ENCODE measurements around the gene ELL3.

Gene ELL3

GRCh38 chr15:43799209-43799944 is 22.6 kb upstream of the ELL3 start:
- Histone ChIP-seq H3K4me3 (ENCODE audit: low read length in 2 of 2) (no peak overlapping the region), H3K14ac (ENCODE audit: low read length) (peak overlapping the region; percentile 14), H2BK12ac (ENCODE audit: low read length) (no peak overlapping the region), H3K9me3 (replicated peaks in 1 of 2; ENCODE audit: control insufficient read depth in 2 of 2, insufficient read depth in 1 of 2, low read depth in 1 of 2, low read length in 2 of 2) (no peaks in the 10 kb centered on the region), H3K9ac (ENCODE audit: low read depth, low read length, poor library complexity) (peak overlapping the region; percentile 38), H4K8ac (ENCODE audit: low read depth, low read length) (no peak overlapping the region), H4K91ac (ENCODE audit: low read depth, low read length, poor library complexity) (no peak overlapping the region), H3K27me3 (ENCODE audit: control insufficient read depth in 3 of 3, insufficient read depth in 3 of 3, low read depth in 1 of 3, low read length in 3 of 3) (no peaks in the 10 kb centered on the region), H2AK5ac (ENCODE audit: low read depth, low read length) (peak overlapping the region; percentile 12), H3K18ac (ENCODE audit: low read length) (peak overlapping the region; percentile 73), H3K4me2 (ENCODE audit: insufficient read depth, low read length, poor library complexity, severe bottlenecking) (no peak overlapping the region), H2BK120ac (ENCODE audit: low read depth, low read length) (no peak overlapping the region), H2BK5ac (ENCODE audit: low read length) (no peak overlapping the region), H3K4ac (ENCODE audit: low read length) (no peak overlapping the region), H3K23ac (ENCODE audit: low read depth, low read length, poor library complexity) (peak overlapping the region; percentile 52), H3K27ac (replicated peaks; ENCODE audit: low read length) (peak overlapping the region; percentile 86), H3K4me1 (ENCODE audit: control insufficient read depth in 2 of 2, insufficient read depth in 1 of 2, low read depth in 1 of 2, low read length in 2 of 2) (peaks cover 5 to 6% of the 10 kb centered on the region in 2 donors), H2AFZ (ENCODE audit: low read length) (no peak overlapping the region), H2BK15ac (ENCODE audit: low read length) (no peak overlapping the region), H3K79me1 (ENCODE audit: low read depth, low read length) (peaks cover 6% of the 10 kb centered on the region), H3K36me3 (replicated peaks in 1 of 2; ENCODE audit: control insufficient read depth in 2 of 2, insufficient read depth in 2 of 2, low read length in 2 of 2) (peaks cover 35 to 85% of the 10 kb centered on the region in 2 donors)
- no peak for DNase-seq (ENCODE audit: low spot score)
- no CpG with 5 or more reads among the region's 16 CpGs for WGBS, 2 donors (ENCODE audit: extremely low coverage in 2 of 2, insufficient read length in 2 of 2, insufficient replicate concordance in 1 of 2)

GRCh38 chr15:43796566-43796965 is 19.8 kb upstream of the ELL3 start:
- WGBS, 2 donors (ENCODE audit: extremely low coverage in 2 of 2, insufficient read length in 2 of 2, insufficient replicate concordance in 1 of 2) = no CpG with 5 or more reads among the region's 3 CpGs

GRCh38 chr15:43795997-43796396 is 19.2 kb upstream of the ELL3 start:
- H4K91ac ChIP-seq (ENCODE audit: low read depth, low read length, poor library complexity) = no peak overlapping the region
- H3K4ac ChIP-seq (ENCODE audit: low read length) = no peak overlapping the region
- no peak overlapping the region for H2BK5ac ChIP-seq (ENCODE audit: low read length)
- no peak overlapping the region for H2AK5ac ChIP-seq (ENCODE audit: low read depth, low read length)
- no peak overlapping the region for H3K14ac ChIP-seq (ENCODE audit: low read length)
- H3K36me3 ChIP-seq (replicated peaks in 1 of 2; ENCODE audit: control insufficient read depth in 2 of 2, insufficient read depth in 2 of 2, low read length in 2 of 2) = peaks cover 38 to 70% of the 10 kb centered on the region in 2 donors
- no peak overlapping the region for H2BK15ac ChIP-seq (ENCODE audit: low read length)
- H3K4me1 ChIP-seq (ENCODE audit: control insufficient read depth in 2 of 2, insufficient read depth in 1 of 2, low read depth in 1 of 2, low read length in 2 of 2) = peaks cover 15% of the 10 kb centered on the region in 2 donors
- DNase-seq (ENCODE audit: low spot score) = no peak
- no peak overlapping the region for H3K9ac ChIP-seq (ENCODE audit: low read depth, low read length, poor library complexity)
- H3K27me3 ChIP-seq (ENCODE audit: control insufficient read depth in 3 of 3, insufficient read depth in 3 of 3, low read depth in 1 of 3, low read length in 3 of 3) = no peaks in the 10 kb centered on the region
- H3K9me3 ChIP-seq (replicated peaks in 1 of 2; ENCODE audit: control insufficient read depth in 2 of 2, insufficient read depth in 1 of 2, low read depth in 1 of 2, low read length in 2 of 2) = no peaks in the 10 kb centered on the region
- H3K18ac ChIP-seq (ENCODE audit: low read length) = no peak overlapping the region
- H3K79me1 ChIP-seq (ENCODE audit: low read depth, low read length) = peaks cover 6% of the 10 kb centered on the region
- H3K23ac ChIP-seq (ENCODE audit: low read depth, low read length, poor library complexity) = no peak overlapping the region
- no peak overlapping the region for H2BK12ac ChIP-seq (ENCODE audit: low read length)
- no peak overlapping the region for H2AFZ ChIP-seq (ENCODE audit: low read length)
- H3K4me2 ChIP-seq (ENCODE audit: insufficient read depth, low read length, poor library complexity, severe bottlenecking) = no peak overlapping the region
- no peak overlapping the region for H4K8ac ChIP-seq (ENCODE audit: low read depth, low read length)
- H2BK120ac ChIP-seq (ENCODE audit: low read depth, low read length) = no peak overlapping the region
- no peak overlapping the region for H3K4me3 ChIP-seq (ENCODE audit: low read length in 2 of 2)
- H3K27ac ChIP-seq (replicated peaks; ENCODE audit: low read length) = no peak overlapping the region

More at GRCh38 chr15:43796566-43796965, 19.8 kb upstream of the ELL3 start:
- H3K9me3 ChIP-seq (replicated peaks in 1 of 2; ENCODE audit: control insufficient read depth in 2 of 2, insufficient read depth in 1 of 2, low read depth in 1 of 2, low read length in 2 of 2) = no peaks in the 10 kb centered on the region
- H2BK15ac ChIP-seq (ENCODE audit: low read length) = no peak overlapping the region
- no peak overlapping the region for H3K14ac ChIP-seq (ENCODE audit: low read length)
- peaks cover 6% of the 10 kb centered on the region for H3K79me1 ChIP-seq (ENCODE audit: low read depth, low read length)
- H2AK5ac ChIP-seq (ENCODE audit: low read depth, low read length) = no peak overlapping the region
- H3K9ac ChIP-seq (ENCODE audit: low read depth, low read length, poor library complexity) = no peak overlapping the region
- no peak for DNase-seq (ENCODE audit: low spot score)
- no peak overlapping the region for H3K4ac ChIP-seq (ENCODE audit: low read length)
- H2AFZ ChIP-seq (ENCODE audit: low read length) = no peak overlapping the region
- H4K8ac ChIP-seq (ENCODE audit: low read depth, low read length) = no peak overlapping the region
- no peak overlapping the region for H3K4me2 ChIP-seq (ENCODE audit: insufficient read depth, low read length, poor library complexity, severe bottlenecking)
- peaks cover 13 to 14% of the 10 kb centered on the region in 2 donors for H3K4me1 ChIP-seq (ENCODE audit: control insufficient read depth in 2 of 2, insufficient read depth in 1 of 2, low read depth in 1 of 2, low read length in 2 of 2)
- no peak overlapping the region for H2BK5ac ChIP-seq (ENCODE audit: low read length)
- peaks cover 38 to 76% of the 10 kb centered on the region in 2 donors for H3K36me3 ChIP-seq (replicated peaks in 1 of 2; ENCODE audit: control insufficient read depth in 2 of 2, insufficient read depth in 2 of 2, low read length in 2 of 2)
- H3K4me3 ChIP-seq (ENCODE audit: low read length in 2 of 2) = no peak overlapping the region
- H2BK12ac ChIP-seq (ENCODE audit: low read length) = no peak overlapping the region
- no peaks in the 10 kb centered on the region for H3K27me3 ChIP-seq (ENCODE audit: control insufficient read depth in 3 of 3, insufficient read depth in 3 of 3, low read depth in 1 of 3, low read length in 3 of 3)
- no peak overlapping the region for H3K23ac ChIP-seq (ENCODE audit: low read depth, low read length, poor library complexity)
- no peak overlapping the region for H3K18ac ChIP-seq (ENCODE audit: low read length)
- H3K27ac ChIP-seq (replicated peaks; ENCODE audit: low read length) = no peak overlapping the region
- no peak overlapping the region for H2BK120ac ChIP-seq (ENCODE audit: low read depth, low read length)
- no peak overlapping the region for H4K91ac ChIP-seq (ENCODE audit: low read depth, low read length, poor library complexity)

GRCh38 chr15:43795197-43795596 is 18.4 kb upstream of the ELL3 start:
- Histone ChIP-seq H4K91ac (ENCODE audit: low read depth, low read length, poor library complexity) (no peak overlapping the region), H3K36me3 (replicated peaks in 1 of 2; ENCODE audit: control insufficient read depth in 2 of 2, insufficient read depth in 2 of 2, low read length in 2 of 2) (peaks cover 38 to 68% of the 10 kb centered on the region in 2 donors), H3K79me1 (ENCODE audit: low read depth, low read length) (peaks cover 3% of the 10 kb centered on the region), H3K18ac (ENCODE audit: low read length) (no peak overlapping the region), H2BK12ac (ENCODE audit: low read length) (no peak overlapping the region), H3K4me3 (ENCODE audit: low read length in 2 of 2) (no peak overlapping the region), H4K8ac (ENCODE audit: low read depth, low read length) (no peak overlapping the region), H3K23ac (ENCODE audit: low read depth, low read length, poor library complexity) (no peak overlapping the region), H2AK5ac (ENCODE audit: low read depth, low read length) (no peak overlapping the region), H2AFZ (ENCODE audit: low read length) (no peak overlapping the region), H3K4me1 (ENCODE audit: control insufficient read depth in 2 of 2, insufficient read depth in 1 of 2, low read depth in 1 of 2, low read length in 2 of 2) (peaks cover 14 to 15% of the 10 kb centered on the region in 2 donors), H2BK15ac (ENCODE audit: low read length) (no peak overlapping the region), H3K27me3 (ENCODE audit: control insufficient read depth in 3 of 3, insufficient read depth in 3 of 3, low read depth in 1 of 3, low read length in 3 of 3) (no peaks in the 10 kb centered on the region), H3K14ac (ENCODE audit: low read length) (no peak overlapping the region), H2BK120ac (ENCODE audit: low read depth, low read length) (no peak overlapping the region), H3K4ac (ENCODE audit: low read length) (no peak overlapping the region), H3K9ac (ENCODE audit: low read depth, low read length, poor library complexity) (no peak overlapping the region), H3K27ac (replicated peaks; ENCODE audit: low read length) (no peak overlapping the region), H3K9me3 (replicated peaks in 1 of 2; ENCODE audit: control insufficient read depth in 2 of 2, insufficient read depth in 1 of 2, low read depth in 1 of 2, low read length in 2 of 2) (no peaks in the 10 kb centered on the region), H2BK5ac (ENCODE audit: low read length) (no peak overlapping the region), H3K4me2 (ENCODE audit: insufficient read depth, low read length, poor library complexity, severe bottlenecking) (no peak overlapping the region)
- no peak for DNase-seq (ENCODE audit: low spot score)
- no CpG with 5 or more reads among the region's 2 CpGs for WGBS, 2 donors (ENCODE audit: extremely low coverage in 2 of 2, insufficient read length in 2 of 2, insufficient replicate concordance in 1 of 2)

Data from neuronal stem cell (in vitro differentiated cells).